A549 (cell line): ENCODE results near the gene OPN5. TPM values are rescaled to one million over a fixed set of nuclear protein-coding genes. Genes with fewer than 3 reads are reported as not detected.

Source experiments
- ATAC-seq, 2 experiments: fragments of 200-7000 bp in 1 of 2; fragments of >200 bp in 1 of 2; cut with Nextera tagmentation in 1 of 2; cut with Tn5 transposase in 1 of 2; 3 replicates each; pipeline versions ENCODE4 v1.8.0 to v1.9.1; 2018 to 2020; ENCODE audit warnings: mild to moderate bottlenecking in 1 of 2, moderate library complexity in 1 of 2
- CTCF ChIA-PET: fragments of 300-600 bp; sonication (Branson Sonifier 250); formaldehyde crosslinking; extraction: SDS; loops from one replicate; lab custom pipeline; 2021; ENCODE audit warnings: antibody characterized with exemption, inconsistent platforms; lab: Yijun Ruan, JAX
- POLR2A ChIA-PET: fragments of 350-600 bp; formaldehyde crosslinking; extraction: SDS; loops from one replicate; lab custom pipeline; 2021; ENCODE audit warnings: antibody characterized with exemption, inconsistent platforms; lab: Yijun Ruan, JAX
- DNase-seq, 2 experiments: peaks; one replicate each; pipeline versions ENCODE4 v3.0.0 to v3.0.0-alpha.2; 2011 to 2016; ENCODE audit warnings: low read depth in 1 of 2, low spot score in 1 of 2
- FAIRE-seq: peaks from 2 replicates; lab custom pipeline; 2011; peaks lifted over from hg19 to GRCh38; lab: Jason Lieb, UNC
- H3K27ac ChIP-seq, 2 experiments: fragments of >200 bp; sonication (Bioruptor Twin); formaldehyde crosslinking; 3 replicates each; pipeline ENCODE4 v1.5.1; 2016 to 2017
- H3K4me1 ChIP-seq: fragments of >200 bp; sonication (Bioruptor Twin); formaldehyde crosslinking; 3 replicates; pipeline ENCODE4 v1.6.1; 2016
- H3K4me2 ChIP-seq: fragments of >200 bp; sonication (Bioruptor Twin); formaldehyde crosslinking; 3 replicates; pipeline ENCODE4 v1.6.1; 2016
- H3K4me3 ChIP-seq: fragments of >200 bp; sonication (Bioruptor Twin); formaldehyde crosslinking; 3 replicates; pipeline ENCODE4 v1.5.1; 2016
- H3K9me3 ChIP-seq: fragments of >200 bp; sonication (Bioruptor Twin); formaldehyde crosslinking; 3 replicates; pipeline ENCODE4 v1.6.1; 2016
- BHLHE40 ChIP-seq: IDR thresholded peaks from 2 replicates; pipeline ENCODE4 v1.6.1; 2012; ENCODE audit warnings: low read depth, low read length, inconsistent platforms
- CBX2 ChIP-seq: fragments of 200-600 bp; sonication (generic); IDR thresholded peaks from 2 replicates; pipeline ENCODE4 v1.6.1; 2016; ENCODE audit warnings: low read depth, mild to moderate bottlenecking, borderline replicate concordance
- CBX8 ChIP-seq: fragments of 200-600 bp; sonication (generic); IDR thresholded peaks from 2 replicates; pipeline ENCODE4 v1.6.1; 2016
- CEBPB ChIP-seq, 2 experiments: fragments of >200 bp in 1 of 2; sonication (Bioruptor Twin) in 1 of 2; formaldehyde crosslinking in 1 of 2; IDR thresholded peaks; 2 replicates each; pipeline ENCODE4 v1.6.1; 2012 to 2016
- CHD2 ChIP-seq: fragments of 150-350 bp; IDR thresholded peaks from 2 replicates; pipeline ENCODE4 v1.6.1; 2014; ENCODE audit warnings: low read length; ENCODE audit not compliant: partially characterized antibody
- EHMT2 ChIP-seq: fragments of 200-600 bp; sonication (generic); IDR thresholded peaks from 2 replicates; pipeline ENCODE4 v1.6.1; 2016; ENCODE audit warnings: antibody characterized with exemption, low read depth, mild to moderate bottlenecking, moderate library complexity
- ELK1 ChIP-seq: fragments of 150-350 bp; IDR thresholded peaks from 2 replicates; pipeline ENCODE4 v1.6.1; 2014; ENCODE audit warnings: low read depth, mild to moderate bottlenecking, low read length
- EP300 ChIP-seq, 2 experiments: fragments of >200 bp; sonication (Bioruptor Twin); formaldehyde crosslinking; IDR thresholded peaks; 2 replicates in 1 of 2; 3 replicates in 1 of 2; pipeline ENCODE4 v1.6.1; 2016 to 2017
- ESRRA ChIP-seq: fragments of 150-350 bp; IDR thresholded peaks from 2 replicates; pipeline ENCODE4 v1.6.1; 2014; ENCODE audit warnings: mild to moderate bottlenecking, low read length, borderline replicate concordance
- FOSB ChIP-seq: fragments of 250-450 bp; sonication (Bioruptor Pico); IDR thresholded peaks from 2 replicates; pipeline ENCODE4 v1.5.0; 2020; ENCODE audit warnings: mild to moderate bottlenecking, moderate library complexity
- FOSL2 ChIP-seq, 2 experiments: fragments of 450-650 bp in 1 of 2; fragments of >200 bp in 1 of 2; sonication (Bioruptor Twin) in 1 of 2; formaldehyde crosslinking; IDR thresholded peaks; 2 replicates each; pipeline versions ENCODE4 v1.5.0 to v1.6.1; 2016 to 2020; ENCODE audit warnings: mild to moderate bottlenecking in 1 of 2, moderate library complexity in 1 of 2
- HES2 ChIP-seq: fragments of >200 bp; sonication (Bioruptor Twin); formaldehyde crosslinking; IDR thresholded peaks from 2 replicates; pipeline ENCODE4 v1.6.1; 2016
- HOXB5 ChIP-seq: fragments of 250-450 bp; sonication (Bioruptor Pico); IDR thresholded peaks from 2 replicates; pipeline ENCODE4 v1.5.0; 2020; ENCODE audit warnings: mild to moderate bottlenecking, moderate library complexity
- JUNB ChIP-seq: fragments of >200 bp; sonication (Bioruptor Twin); formaldehyde crosslinking; IDR thresholded peaks from 2 replicates; pipeline ENCODE4 v1.6.1; 2016
- MAZ ChIP-seq: fragments of 150-350 bp; IDR thresholded peaks from 2 replicates; pipeline ENCODE4 v1.6.1; 2014; ENCODE audit warnings: antibody characterized with exemption, low read depth, low read length, borderline replicate concordance
- PHF8 ChIP-seq: fragments of 200-600 bp; sonication (generic); IDR thresholded peaks from 2 replicates; pipeline ENCODE4 v1.6.1; 2016; ENCODE audit warnings: low read depth, mild to moderate bottlenecking, antibody characterized with exemption, moderate library complexity, borderline replicate concordance
- POLR2A ChIP-seq: IDR thresholded peaks from 2 replicates; pipeline ENCODE4 v1.6.1; 2012; ENCODE audit warnings: mild to moderate bottlenecking, low read length
- POLR2AphosphoS2 ChIP-seq: conservative IDR thresholded peaks from 2 replicates; pipeline ENCODE4 v1.6.1; 2012; ENCODE audit warnings: low read length, improper control_type of control experiment, inconsistent platforms
- RAD21 ChIP-seq, 2 experiments: fragments of >200 bp in 1 of 2; sonication (Bioruptor Twin) in 1 of 2; formaldehyde crosslinking in 1 of 2; IDR thresholded peaks in 1 of 2; conservative IDR thresholded peaks in 1 of 2; 2 replicates in 1 of 2; 3 replicates in 1 of 2; pipeline ENCODE4 v1.6.1; 2012 to 2018; ENCODE audit warnings: inconsistent platforms in 1 of 2
- ZC3H11A ChIP-seq: fragments of 450-650 bp; IDR thresholded peaks from 2 replicates; pipeline ENCODE4 v1.6.1; 2014; ENCODE audit warnings: antibody characterized with exemption, mild to moderate bottlenecking
- ZNF302 ChIP-seq: fragments of 250-450 bp; sonication (Bioruptor Pico); IDR thresholded peaks from 2 replicates; pipeline ENCODE4 v1.9.0; 2021; ENCODE audit warnings: inconsistent platforms, mild to moderate bottlenecking, moderate library complexity
- WGBS: methylation state at CpG from one replicate; pipeline ENCODE4 v1.1.6; 2017; ENCODE audit errors: missing lambda C conversion rate; 5-methylcytosine and 5-hydroxymethylcytosine counted together
- polyA plus RNA-seq, 4 experiments: library from polyadenylated mRNA; depleted of rRNA in 3 of 4; stranded (reverse); fragments of >200 nt; fragmentation: RNase III in 1 of 4; extraction: RNeasy Plus Mini Kit Qiagen cat#74134 plus additional on column Dnase treatment in 1 of 4; gene quantifications; 2 replicates in 3 of 4; 3 replicates in 1 of 4; pipeline ENCODE4 v1.2.3, GENCODE V29; 2011 to 2017
- TF ChIP-seq, protein P1 (sequence below): IDR thresholded peaks from 2 replicates; pipeline ENCODE4 v1.6.1; 2012
- TF ChIP-seq, protein P2 (sequence below): fragments of 250-450 bp; sonication (Bioruptor Pico); IDR thresholded peaks from 2 replicates; pipeline ENCODE4 v1.5.0; 2021; ENCODE audit warnings: mild to moderate bottlenecking, moderate library complexity, borderline replicate concordance
- TF ChIP-seq, protein P3 (sequence below): IDR thresholded peaks from 2 replicates; pipeline ENCODE4 v1.6.1; 2012
- TF ChIP-seq, protein P4 (sequence below): fragments of 450-650 bp; IDR thresholded peaks from 2 replicates; pipeline ENCODE4 v1.6.1; 2014; ENCODE audit warnings: antibody characterized with exemption
- TF ChIP-seq, protein P5 (sequence below): fragments of >200 bp; sonication (Bioruptor Twin); formaldehyde crosslinking; IDR thresholded peaks from 3 replicates; pipeline ENCODE4 v1.6.1; 2016

OPN5 gene
- polyA plus RNA-seq, 2 of the 4 experiments (the other 2 are of a cell fraction): not detected

- TF ChIP-seq PHF8 (no peak), CBX2 (no peak), CHD2 (no peak), HOXB5 (CRISPR knock-in tag) (no peak), EP300 (IDR thresholded peaks at IDR 0.05) (no peak), POLR2AphosphoS2 (no peak), CBX8 (no peak), EHMT2 (no peak), ZC3H11A (no peak), HES2 (no peak), FOSB (CRISPR knock-in tag) (no peak), MAZ (no peak), POLR2A (no peak)
- TF ChIP-seq, protein P1, sequence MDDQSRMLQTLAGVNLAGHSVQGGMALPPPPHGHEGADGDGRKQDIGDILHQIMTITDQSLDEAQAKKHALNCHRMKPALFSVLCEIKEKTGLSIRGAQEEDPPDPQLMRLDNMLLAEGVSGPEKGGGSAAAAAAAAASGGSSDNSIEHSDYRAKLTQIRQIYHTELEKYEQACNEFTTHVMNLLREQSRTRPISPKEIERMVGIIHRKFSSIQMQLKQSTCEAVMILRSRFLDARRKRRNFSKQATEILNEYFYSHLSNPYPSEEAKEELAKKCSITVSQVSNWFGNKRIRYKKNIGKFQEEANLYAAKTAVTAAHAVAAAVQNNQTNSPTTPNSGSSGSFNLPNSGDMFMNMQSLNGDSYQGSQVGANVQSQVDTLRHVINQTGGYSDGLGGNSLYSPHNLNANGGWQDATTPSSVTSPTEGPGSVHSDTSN: no peak
- TF ChIP-seq, protein P2, sequence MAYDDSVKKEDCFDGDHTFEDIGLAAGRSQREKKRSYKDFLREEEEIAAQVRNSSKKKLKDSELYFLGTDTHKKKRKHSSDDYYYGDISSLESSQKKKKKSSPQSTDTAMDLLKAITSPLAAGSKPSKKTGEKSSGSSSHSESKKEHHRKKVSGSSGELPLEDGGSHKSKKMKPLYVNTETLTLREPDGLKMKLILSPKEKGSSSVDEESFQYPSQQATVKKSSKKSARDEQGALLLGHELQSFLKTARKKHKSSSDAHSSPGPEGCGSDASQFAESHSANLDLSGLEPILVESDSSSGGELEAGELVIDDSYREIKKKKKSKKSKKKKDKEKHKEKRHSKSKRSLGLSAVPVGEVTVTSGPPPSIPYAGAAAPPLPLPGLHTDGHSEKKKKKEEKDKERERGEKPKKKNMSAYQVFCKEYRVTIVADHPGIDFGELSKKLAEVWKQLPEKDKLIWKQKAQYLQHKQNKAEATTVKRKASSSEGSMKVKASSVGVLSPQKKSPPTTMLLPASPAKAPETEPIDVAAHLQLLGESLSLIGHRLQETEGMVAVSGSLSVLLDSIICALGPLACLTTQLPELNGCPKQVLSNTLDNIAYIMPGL (CRISPR knock-in tag): no peak
- TF ChIP-seq, protein P3, sequence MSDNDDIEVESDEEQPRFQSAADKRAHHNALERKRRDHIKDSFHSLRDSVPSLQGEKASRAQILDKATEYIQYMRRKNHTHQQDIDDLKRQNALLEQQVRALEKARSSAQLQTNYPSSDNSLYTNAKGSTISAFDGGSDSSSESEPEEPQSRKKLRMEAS: no peak
- H3K4me3 ChIP-seq: no peak overlapping the region
- DNase-seq (no peak), ATAC-seq (no peak), FAIRE-seq (no peak)
- no peaks in the 10 kb centered on the region for H3K4me1 ChIP-seq
- WGBS: 64% methylated on average over 3 of the region's 3 CpGs
- ChIA-PET CTCF (no interaction called here), POLR2A (no interaction called here)
- H3K27ac ChIP-seq: no peak overlapping the region
- H3K9me3 ChIP-seq: no peaks in the 10 kb centered on the region
- H3K4me2 ChIP-seq: no peak overlapping the region
These were observed 71.9 kb downstream of the OPN5 start for GRCh38 chr6:47853766-47854165.

- H3K27ac ChIP-seq: no peak overlapping the region
- FAIRE-seq (no peak), ATAC-seq (no peak), DNase-seq (no peak)
- no peaks in the 10 kb centered on the region for H3K4me1 ChIP-seq
- no peak overlapping the region for H3K4me2 ChIP-seq
- H3K9me3 ChIP-seq: no peaks in the 10 kb centered on the region
- TF ChIP-seq MAZ (no peak), ELK1 (no peak), JUNB (no peak), BHLHE40 (no peak), ESRRA (no peak), CHD2 (no peak), ZNF302 (CRISPR knock-in tag) (no peak), RAD21 (conservative IDR thresholded peaks at IDR 0.05 in 1 of 2, IDR thresholded peaks at IDR 0.05 in 1 of 2) (no peak), POLR2AphosphoS2 (no peak), FOSL2 (IDR thresholded peaks at IDR 0.05) (no peak), FOSL2 (CRISPR knock-in tag; IDR thresholded peaks at IDR 0.05) (no peak), CEBPB (IDR thresholded peaks at IDR 0.05) (no peak)
- TF ChIP-seq, protein P1: no peak
- TF ChIP-seq, protein P4, sequence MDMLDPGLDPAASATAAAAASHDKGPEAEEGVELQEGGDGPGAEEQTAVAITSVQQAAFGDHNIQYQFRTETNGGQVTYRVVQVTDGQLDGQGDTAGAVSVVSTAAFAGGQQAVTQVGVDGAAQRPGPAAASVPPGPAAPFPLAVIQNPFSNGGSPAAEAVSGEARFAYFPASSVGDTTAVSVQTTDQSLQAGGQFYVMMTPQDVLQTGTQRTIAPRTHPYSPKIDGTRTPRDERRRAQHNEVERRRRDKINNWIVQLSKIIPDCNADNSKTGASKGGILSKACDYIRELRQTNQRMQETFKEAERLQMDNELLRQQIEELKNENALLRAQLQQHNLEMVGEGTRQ: no peak
- TF ChIP-seq, protein P5, sequence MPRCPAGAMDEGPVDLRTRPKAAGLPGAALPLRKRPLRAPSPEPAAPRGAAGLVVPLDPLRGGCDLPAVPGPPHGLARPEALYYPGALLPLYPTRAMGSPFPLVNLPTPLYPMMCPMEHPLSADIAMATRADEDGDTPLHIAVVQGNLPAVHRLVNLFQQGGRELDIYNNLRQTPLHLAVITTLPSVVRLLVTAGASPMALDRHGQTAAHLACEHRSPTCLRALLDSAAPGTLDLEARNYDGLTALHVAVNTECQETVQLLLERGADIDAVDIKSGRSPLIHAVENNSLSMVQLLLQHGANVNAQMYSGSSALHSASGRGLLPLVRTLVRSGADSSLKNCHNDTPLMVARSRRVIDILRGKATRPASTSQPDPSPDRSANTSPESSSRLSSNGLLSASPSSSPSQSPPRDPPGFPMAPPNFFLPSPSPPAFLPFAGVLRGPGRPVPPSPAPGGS: no peak
- POLR2A ChIA-PET: no interaction called here
- H3K4me3 ChIP-seq: no peak overlapping the region
- 0% methylated on average over 1 of the region's 1 CpG for WGBS
- CTCF ChIA-PET: no interaction called here
These were observed 73.1 kb downstream of the OPN5 start for GRCh38 chr6:47854971-47855370.
